H1 (cell line): ENCODE data around the gene ARRDC1. TPM values are rescaled to one million over a fixed set of nuclear protein-coding genes. Genes with fewer than 3 reads are reported as not detected.

ENCODE experiments used
- CTCF ChIA-PET: fragments of 300-600 bp; sonication (Branson Sonifier 250); formaldehyde crosslinking; loops from one replicate; lab custom pipeline; 2021; ENCODE audit not compliant: partially characterized antibody; lab: Charles Lee
- POLR2A ChIA-PET: fragments of 300-600 bp; sonication (Branson Sonifier 250); formaldehyde crosslinking; loops from one replicate; lab custom pipeline; 2021; ENCODE audit warnings: inconsistent platforms; ENCODE audit not compliant: partially characterized antibody; lab: Charles Lee
- DNase-seq, 2 experiments: peaks; one replicate each; pipeline versions ENCODE4 v3.0.0 to v3.0.0-alpha.2; 2010 to 2022; ENCODE audit warnings: low spot score in 2 of 2, low read depth in 1 of 2, mixed read lengths in 1 of 2
- FAIRE-seq: peaks from 2 replicates; lab custom pipeline; 2011; peaks lifted over from hg19 to GRCh38; lab: Jason Lieb, UNC
- H2AFZ ChIP-seq: 2 replicates; pipeline ENCODE4 v1.8.1; 2012; ENCODE audit warnings: low read length, inconsistent platforms
- H2AK5ac ChIP-seq: 2 replicates; pipeline ENCODE4 v1.6.1; 2013; ENCODE audit warnings: low read depth, low read length
- H2BK120ac ChIP-seq: replicated peaks from 2 replicates; pipeline ENCODE3; 2013; ENCODE audit warnings: low read depth, low read length, inconsistent platforms
- H2BK12ac ChIP-seq: 2 replicates; pipeline ENCODE4 v1.6.1; 2013; ENCODE audit warnings: low read depth, low read length
- H2BK15ac ChIP-seq: 2 replicates; pipeline ENCODE4 v1.6.1; 2013; ENCODE audit warnings: low read length
- H2BK20ac ChIP-seq: 2 replicates; pipeline ENCODE4 v1.6.1; 2013; ENCODE audit warnings: low read length
- H2BK5ac ChIP-seq: 2 replicates; pipeline ENCODE4 v1.6.1; 2013; ENCODE audit warnings: low read depth, low read length
- H3K14ac ChIP-seq: 2 replicates; pipeline ENCODE4 v1.6.1; 2013; ENCODE audit warnings: inconsistent platforms; ENCODE audit not compliant: insufficient read length
- H3K18ac ChIP-seq: 2 replicates; pipeline ENCODE4 v1.6.1; 2013; ENCODE audit warnings: low read length; ENCODE audit errors: extremely low read depth
- H3K23ac ChIP-seq: 2 replicates; pipeline ENCODE4 v1.6.1; 2013; ENCODE audit warnings: inconsistent platforms; ENCODE audit not compliant: insufficient read length
- H3K23me2 ChIP-seq: 2 replicates; pipeline ENCODE4 v1.6.1; 2013; ENCODE audit warnings: low read depth, low read length
- H3K27ac ChIP-seq: 2 replicates; pipeline ENCODE4 v1.6.1; 2011; ENCODE audit warnings: low read depth, low read length, inconsistent platforms
- H3K27me3 ChIP-seq, 4 experiments: replicated peaks in 1 of 4; 1 replicate in 1 of 4; 2 replicates in 3 of 4; pipeline versions ENCODE4 v1.6.1 to v1.8.1; 2011 to 2013; ENCODE audit warnings: low read length in 3 of 4, mild to moderate bottlenecking in 3 of 4, inconsistent platforms in 2 of 4, mixed read lengths in 2 of 4, moderate library complexity in 1 of 4; ENCODE audit not compliant: control insufficient read depth in 3 of 4, insufficient read depth in 3 of 4; ENCODE audit errors: extremely low read depth in 1 of 4
- H3K36me3 ChIP-seq, 4 experiments: 2 replicates each; pipeline versions ENCODE4 v1.6.1 to v1.8.1; 2011 to 2013; ENCODE audit warnings: mild to moderate bottlenecking in 4 of 4, low read length in 3 of 4, moderate library complexity in 2 of 4, control low read depth in 1 of 4, inconsistent platforms in 1 of 4; ENCODE audit not compliant: insufficient read depth in 4 of 4, control insufficient read depth in 2 of 4
- H3K4ac ChIP-seq: replicated peaks from 2 replicates; pipeline ENCODE3; 2013; ENCODE audit warnings: low read length, low read depth, mixed read lengths, inconsistent platforms; ENCODE audit not compliant: insufficient read length
- H3K4me1 ChIP-seq, 4 experiments: replicated peaks in 1 of 4; 1 replicate in 1 of 4; 2 replicates in 3 of 4; pipeline versions ENCODE4 v1.6.1 to v1.8.1; 2011 to 2013; ENCODE audit warnings: low read length in 3 of 4, inconsistent platforms in 2 of 4, mixed read lengths in 1 of 4; ENCODE audit not compliant: insufficient read depth in 4 of 4, control insufficient read depth in 3 of 4
- H3K4me2 ChIP-seq, 2 experiments: 2 replicates each; pipeline versions ENCODE4 v1.6.1 to v1.8.1; 2011 to 2013; ENCODE audit warnings: low read depth in 2 of 2, low read length in 2 of 2, control low read depth in 1 of 2, inconsistent platforms in 1 of 2, mild to moderate bottlenecking in 1 of 2; ENCODE audit not compliant: insufficient read depth in 1 of 2
- H3K4me3 ChIP-seq, 4 experiments: fragments of 200-600, 300-600 bp in 1 of 4; sonication (generic), shearing (Covaris generic), sonication (Bioruptor Twin) in 1 of 4; 2 replicates each; pipeline versions ENCODE4 v1.5.1 to v1.8.1; 2011 to 2016; ENCODE audit warnings: low read length in 4 of 4, low read depth in 3 of 4, control low read depth in 2 of 4, inconsistent platforms in 2 of 4, mild to moderate bottlenecking in 2 of 4, mixed read lengths in 1 of 4, moderate library complexity in 1 of 4; ENCODE audit not compliant: insufficient read depth in 2 of 4; ENCODE audit errors: extremely low read depth in 1 of 4
- H3K56ac ChIP-seq: replicated peaks from 2 replicates; pipeline ENCODE3; 2013; ENCODE audit warnings: low read depth, mild to moderate bottlenecking, mixed read lengths, low read length, inconsistent platforms; ENCODE audit not compliant: insufficient read length
- H3K79me1 ChIP-seq: 2 replicates; pipeline ENCODE4 v1.6.1; 2013; ENCODE audit warnings: low read depth, low read length, control low read depth
- H3K79me2 ChIP-seq, 2 experiments: 2 replicates each; pipeline versions ENCODE4 v1.6.1 to v1.8.1; 2012 to 2013; ENCODE audit warnings: low read length in 2 of 2, mild to moderate bottlenecking in 2 of 2, inconsistent platforms in 1 of 2; ENCODE audit not compliant: insufficient read depth in 2 of 2, control insufficient read depth in 1 of 2
- H3K9ac ChIP-seq, 4 experiments: replicated peaks in 1 of 4; 1 replicate in 1 of 4; 2 replicates in 3 of 4; pipeline versions ENCODE4 v1.6.1 to v1.8.1; 2011 to 2013; ENCODE audit warnings: low read depth in 3 of 4, low read length in 3 of 4, control low read depth in 2 of 4, mild to moderate bottlenecking in 2 of 4, moderate library complexity in 2 of 4, inconsistent platforms in 1 of 4; ENCODE audit errors: extremely low read depth in 1 of 4
- H3K9me3 ChIP-seq, 2 experiments: 2 replicates each; pipeline versions ENCODE4 v1.6.1 to v1.8.1; 2012 to 2013; ENCODE audit warnings: mild to moderate bottlenecking in 2 of 2, moderate library complexity in 2 of 2, control low read depth in 1 of 2, inconsistent platforms in 1 of 2, low read depth in 1 of 2, low read length in 1 of 2, mixed read lengths in 1 of 2; ENCODE audit not compliant: insufficient read depth in 2 of 2
- H4K20me1 ChIP-seq, 2 experiments: replicated peaks in 1 of 2; 2 replicates each; pipeline versions ENCODE3 to v1.8.1; 2011 to 2013; ENCODE audit warnings: inconsistent platforms in 2 of 2, low read length in 2 of 2, mild to moderate bottlenecking in 1 of 2; ENCODE audit not compliant: insufficient read depth in 2 of 2, control insufficient read depth in 1 of 2
- H4K5ac ChIP-seq: 2 replicates; pipeline ENCODE4 v1.6.1; 2013; ENCODE audit warnings: low read length, low read depth, mixed read lengths, inconsistent platforms; ENCODE audit not compliant: insufficient read length
- H4K8ac ChIP-seq: 2 replicates; pipeline ENCODE4 v1.8.0; 2013; ENCODE audit warnings: mild to moderate bottlenecking, moderate library complexity, low read length, inconsistent platforms; ENCODE audit not compliant: insufficient read depth; ENCODE audit errors: extremely low read depth
- H4K91ac ChIP-seq: replicated peaks from 2 replicates; pipeline ENCODE3; 2013; ENCODE audit warnings: low read length, mixed read lengths, inconsistent platforms; ENCODE audit not compliant: insufficient read length
- CHD2 ChIP-seq: IDR thresholded peaks from 2 replicates; pipeline ENCODE4 v1.6.1; 2012; ENCODE audit warnings: low read length, improper control_type of control experiment
- CREB1 ChIP-seq: IDR thresholded peaks from 2 replicates; pipeline ENCODE4 v1.6.1; 2012; ENCODE audit warnings: inconsistent platforms
- GABPA ChIP-seq: IDR thresholded peaks from 2 replicates; pipeline ENCODE4 v1.6.1; 2011; ENCODE audit warnings: mild to moderate bottlenecking, low read length, moderate library complexity, borderline replicate concordance; ENCODE audit not compliant: insufficient read depth
- JUND ChIP-seq: IDR thresholded peaks from 2 replicates; pipeline ENCODE4 v1.6.1; 2011; ENCODE audit warnings: mild to moderate bottlenecking, improper control_type of control experiment, low read length
- KDM5A ChIP-seq: fragments of 200-600 bp; IDR thresholded peaks from 2 replicates; pipeline ENCODE4 v1.7.1; 2012; ENCODE audit warnings: mild to moderate bottlenecking, low read length, inconsistent platforms, mixed read lengths
- PHF8 ChIP-seq: fragments of 200-600 bp; sonication (generic); conservative IDR thresholded peaks from 2 replicates; pipeline ENCODE4 v1.7.1; 2012; ENCODE audit warnings: low read depth, mild to moderate bottlenecking, inconsistent platforms, low read length, moderate library complexity
- POLR2A ChIP-seq, 2 experiments: IDR thresholded peaks; 1 replicate in 1 of 2; 2 replicates in 1 of 2; pipeline ENCODE4 v1.6.1; 2011; ENCODE audit warnings: low read depth in 2 of 2, low read length in 2 of 2, mild to moderate bottlenecking in 2 of 2; ENCODE audit errors: control extremely low read depth in 1 of 2
- RBBP5 ChIP-seq: IDR thresholded peaks from 2 replicates; pipeline ENCODE4 v1.7.1; 2012; ENCODE audit warnings: low read depth, mild to moderate bottlenecking, inconsistent platforms, low read length, moderate library complexity, borderline replicate concordance
- RXRA ChIP-seq: IDR thresholded peaks from 2 replicates; pipeline ENCODE4 v1.6.1; 2011; ENCODE audit warnings: low read depth, mild to moderate bottlenecking, low read length, moderate library complexity; ENCODE audit not compliant: insufficient read depth
- SAP30 ChIP-seq: fragments of 300-600 bp; sonication (generic); IDR thresholded peaks from 2 replicates; pipeline ENCODE4 v1.7.1; 2012; ENCODE audit warnings: low read length, moderate library complexity, mild to moderate bottlenecking, inconsistent platforms; ENCODE audit not compliant: insufficient read depth, insufficient replicate concordance
- SIN3A ChIP-seq, 2 experiments: IDR thresholded peaks in 1 of 2; conservative IDR thresholded peaks in 1 of 2; 2 replicates each; pipeline ENCODE4 v1.6.1; 2011 to 2012; ENCODE audit warnings: low read length in 2 of 2, improper control_type of control experiment in 1 of 2, low read depth in 1 of 2, mild to moderate bottlenecking in 1 of 2
- SRF ChIP-seq: IDR thresholded peaks from 2 replicates; pipeline ENCODE4 v1.6.1; 2011; ENCODE audit warnings: mild to moderate bottlenecking, low read depth, low read length, moderate library complexity
- TAF1 ChIP-seq: IDR thresholded peaks from 2 replicates; pipeline ENCODE4 v1.6.1; 2011; ENCODE audit warnings: mild to moderate bottlenecking, low read depth, low read length
- ZNF274 ChIP-seq: IDR thresholded peaks from 2 replicates; pipeline ENCODE4 v1.7.0; 2012; ENCODE audit warnings: low read length, borderline replicate concordance; ENCODE audit errors: extremely low read depth
- WGBS, 2 experiments: shearing (Covaris generic) in 1 of 2; methylation state at CpG; one replicate each; pipeline versions ENCODE4 v1.1.6 to v1.1.7; 2013 to 2015; ENCODE audit warnings: low lambda C conversion rate in 2 of 2, mixed read lengths in 2 of 2, inconsistent platforms in 1 of 2, low coverage in 1 of 2, missing lambda C conversion rate in 1 of 2; ENCODE audit not compliant: insufficient replicate concordance in 2 of 2, insufficient coverage in 1 of 2, insufficient read length in 1 of 2; ENCODE audit errors: extremely low coverage in 1 of 2, missing lambda C conversion rate in 1 of 2; 5-methylcytosine and 5-hydroxymethylcytosine counted together
- polyA plus RNA-seq, 7 experiments: library from polyadenylated mRNA; depleted of rRNA in 3 of 7; stranded (reverse) in 5 of 7; unstranded in 2 of 7; fragments of >200 nt in 5 of 7; fragments of 200-250 nt in 2 of 7; gene quantifications; 1 replicate in 5 of 7; 2 replicates in 1 of 7; 4 replicates in 1 of 7; pipeline versions ENCODE4 v1.2.1 to v1.2.3, GENCODE V29; 2011 to 2013; ENCODE audit warnings: missing spikeins in 2 of 7, mixed read lengths in 2 of 7
- total RNA-seq: library from RNA; stranded (reverse); fragmentation: NEBNext Ultra II Directional; extraction: Animal tissue kit (Norgen Biotek cat#: 25700); gene quantifications from 2 replicates; pipeline ENCODE4 v1.2.1, GENCODE V29; 2021

The ARRDC1 gene
- total and polyA plus RNA-seq, 2 of the 8 experiments (the other 6 are each of a cell fraction or from before 2014, with no cell fraction given), result 22.0 to 58.4 TPM

GRCh38 chr9:137569609-137570203 is 35.8 kb upstream of the ARRDC1 start:
- Histone ChIP-seq H3K4me2 (no peak overlapping the region), H2AFZ (no peak overlapping the region), H3K4ac (no peak overlapping the region), H2BK20ac (no peak overlapping the region), H3K79me2 (peaks cover 0 to 13% of the 10 kb centered on the region in 2 experiments; a peak in 2 of 4 replicates), H3K14ac (no peak overlapping the region), H4K91ac (no peak overlapping the region), H3K27me3 (no peaks in the 10 kb centered on the region), H3K56ac (peak overlapping the region; percentile 93), H2BK5ac (no peak overlapping the region), H4K5ac (no peak overlapping the region), H2BK120ac (no peak overlapping the region), H4K8ac (no peak overlapping the region), H3K23me2 (peaks cover 10% of the 10 kb centered on the region; the same call in 1 of the 2 replicates), H4K20me1 (peaks cover 0 to 9% of the 10 kb centered on the region in 2 experiments), H2AK5ac (no peak overlapping the region), H2BK15ac (no peak overlapping the region), H3K23ac (no peak overlapping the region), H3K9ac (no peak overlapping the region), H3K9me3 (no peaks in the 10 kb centered on the region), H3K36me3 (peaks cover 11 to 32% (median 22%) of the 10 kb centered on the region in 4 experiments), H3K4me1 (no peaks in the 10 kb centered on the region), H3K79me1 (peaks cover 3% of the 10 kb centered on the region; the same call in 1 of the 2 replicates), H3K4me3 (no peak overlapping the region), H3K18ac (no peak overlapping the region), H2BK12ac (no peak overlapping the region), H3K27ac (no peak overlapping the region)
- WGBS, 2 experiments, result 97 to 100% methylated on average over 3 to 4 of the region's 5 CpGs
- FAIRE-seq (no peak), DNase-seq (no peak)
- ChIA-PET CTCF (interaction anchor here (2.7 kb wide), 1 partner anchor 12 kb away, joined by 10 read pairs; no protein-coding TSS in a partner anchor), POLR2A (interaction anchor here (0.9 to 1.0 kb wide), 2 partner anchors 8 to 19 kb away, joined by 3 read pairs; partner anchors contain the start of gene PNPLA7)
- no peak for TF ChIP-seq CHD2
- TF ChIP-seq JUND, result no peak
- no peak for TF ChIP-seq SRF
- TF ChIP-seq GABPA, result no peak
- TF ChIP-seq PHF8, result no peak
- no peak for TF ChIP-seq RXRA
- no peak for TF ChIP-seq SIN3A (conservative IDR thresholded peaks at IDR 0.05 in 1 of 2, IDR thresholded peaks at IDR 0.05 in 1 of 2; ENCODE audit: low read depth in 1 of 2, low read length in 2 of 2)
- no peak for TF ChIP-seq SAP30
- TF ChIP-seq KDM5A, result no peak
- no peak for TF ChIP-seq POLR2A (IDR thresholded peaks at IDR 0.05; ENCODE audit: control extremely low read depth in 1 of 2, low read depth in 2 of 2, low read length in 2 of 2)
- no peak for TF ChIP-seq TAF1
- no peak for TF ChIP-seq RBBP5
- TF ChIP-seq ZNF274, result no peak
- TF ChIP-seq CREB1, result no peak
